Measurements from ENCODE around the gene DDX6. TPM values are rescaled to one million over a fixed set of nuclear protein-coding genes. Genes with fewer than 3 reads are reported as not detected.
"Not testable (repeated sequence)": the region's sequence is repeated elsewhere in the genome, so short reads cannot be mapped to it uniquely, and the experiment has no call there.

The DDX6 gene
- total RNA-seq, 2 donors from 2014 or later, result 145 to 214 TPM

- Mint-ChIP-seq H3K4me3 (no peak overlapping the region), H3K27ac (no peak overlapping the region), H3K4me1 (ENCODE audit: low read depth in 2 of 2) (peaks cover 5 to 9% of the 10 kb centered on the region in 2 donors), H3K9me3 (no peaks in the 10 kb centered on the region), H3K27me3 (no peaks in the 10 kb centered on the region), H3K36me3 (peaks cover 4% of the 10 kb centered on the region)
- no peak for DNase-seq (ENCODE audit: low spot score)
- ATAC-seq, result no peak
Measured at GRCh38 chr11:118744046-118744445, 46.9 kb downstream of the DDX6 start.

GRCh38 chr11:118742304-118742703, 48.7 kb downstream of the DDX6 start:
- peaks cover 1% of the 10 kb centered on the region for H3K36me3 Mint-ChIP-seq
- H3K27me3 Mint-ChIP-seq, result peaks cover 0 to 5% of the 10 kb centered on the region in 2 donors
- no peak overlapping the region for H3K27ac Mint-ChIP-seq
- H3K9me3 Mint-ChIP-seq, result no peaks in the 10 kb centered on the region
- no peak overlapping the region for H3K4me3 Mint-ChIP-seq
- DNase-seq (ENCODE audit: low spot score) (no peak), ATAC-seq (no peak)
- H3K4me1 Mint-ChIP-seq (ENCODE audit: low read depth in 2 of 2), result peaks cover 5 to 6% of the 10 kb centered on the region in 2 donors

- Mint-ChIP-seq H3K27me3 (peaks cover 0 to 5% of the 10 kb centered on the region in 2 donors), H3K27ac (no peak overlapping the region), H3K36me3 (no peaks in the 10 kb centered on the region), H3K4me3 (no peak overlapping the region), H3K9me3 (no peaks in the 10 kb centered on the region), H3K4me1 (ENCODE audit: low read depth in 2 of 2) (peaks cover 4 to 5% of the 10 kb centered on the region in 2 donors)
- DNase-seq (ENCODE audit: low spot score) (no peak), ATAC-seq (no peak)
Measured at GRCh38 chr11:118740892-118741291, 50.1 kb downstream of the DDX6 start.

GRCh38 chr11:118735203-118735602, 55.8 kb downstream of the DDX6 start:
- no peaks in the 10 kb centered on the region for H3K9me3 Mint-ChIP-seq
- H3K4me3 Mint-ChIP-seq, result no peak overlapping the region
- H3K4me1 Mint-ChIP-seq (ENCODE audit: low read depth in 2 of 2), result peaks cover 0 to 5% of the 10 kb centered on the region in 2 donors
- H3K27ac Mint-ChIP-seq, result no peak overlapping the region
- DNase-seq (ENCODE audit: low spot score) (no peak), ATAC-seq (no peak)
- peaks cover 15% of the 10 kb centered on the region in 2 donors for H3K27me3 Mint-ChIP-seq
- no peaks in the 10 kb centered on the region for H3K36me3 Mint-ChIP-seq

GRCh38 chr11:118734031-118734430, 56.9 kb downstream of the DDX6 start:
- Mint-ChIP-seq H3K27me3 (peaks cover 18 to 22% of the 10 kb centered on the region in 2 donors), H3K27ac (no peak overlapping the region), H3K9me3 (no peaks in the 10 kb centered on the region), H3K4me3 (no peak overlapping the region), H3K4me1 (ENCODE audit: low read depth in 2 of 2) (no peaks in the 10 kb centered on the region), H3K36me3 (no peaks in the 10 kb centered on the region)
- ATAC-seq (no peak), DNase-seq (ENCODE audit: low spot score) (no peak)

- not testable (repeated sequence) for ATAC-seq, H3K27ac Mint-ChIP-seq
Measured at GRCh38 chr11:118729753-118730152, 61.2 kb downstream of the DDX6 start.

GRCh38 chr11:118728112-118728511, 62.9 kb downstream of the DDX6 start:
- H3K36me3 Mint-ChIP-seq; H3K27ac Mint-ChIP-seq; ATAC-seq; H3K9me3 Mint-ChIP-seq; H3K4me1 Mint-ChIP-seq (ENCODE audit: low read depth in 2 of 2); DNase-seq (ENCODE audit: low spot score); H3K4me3 Mint-ChIP-seq: not testable (repeated sequence)
- H3K27me3 Mint-ChIP-seq, result peaks cover 21 to 32% of the 10 kb centered on the region in 2 donors

More at GRCh38 chr11:118729753-118730152, 61.2 kb downstream of the DDX6 start:
- not testable (repeated sequence) for DNase-seq (ENCODE audit: low spot score); H3K36me3 Mint-ChIP-seq; H3K9me3 Mint-ChIP-seq; H3K4me1 Mint-ChIP-seq (ENCODE audit: low read depth in 2 of 2); H3K4me3 Mint-ChIP-seq
- peaks cover 21 to 32% of the 10 kb centered on the region in 2 donors for H3K27me3 Mint-ChIP-seq

GRCh38 chr11:118727721-118728066, 63.3 kb downstream of the DDX6 start:
- H3K4me3 Mint-ChIP-seq; H3K36me3 Mint-ChIP-seq; H3K4me1 Mint-ChIP-seq (ENCODE audit: low read depth in 2 of 2); DNase-seq (ENCODE audit: low spot score); H3K9me3 Mint-ChIP-seq; H3K27ac Mint-ChIP-seq; ATAC-seq: not testable (repeated sequence)
- H3K27me3 Mint-ChIP-seq, result peaks cover 21 to 32% of the 10 kb centered on the region in 2 donors

- not testable (repeated sequence) for H3K27ac Mint-ChIP-seq; H3K36me3 Mint-ChIP-seq; H3K4me1 Mint-ChIP-seq (ENCODE audit: low read depth in 2 of 2); H3K4me3 Mint-ChIP-seq; ATAC-seq; DNase-seq (ENCODE audit: low spot score); H3K9me3 Mint-ChIP-seq
- H3K27me3 Mint-ChIP-seq, result peaks cover 21 to 32% of the 10 kb centered on the region in 2 donors
Measured at GRCh38 chr11:118727001-118727720, 63.8 kb downstream of the DDX6 start.

GRCh38 chr11:118721478-118722015, 69.4 kb downstream of the DDX6 start:
- H3K9me3 Mint-ChIP-seq; ATAC-seq; H3K27ac Mint-ChIP-seq; H3K36me3 Mint-ChIP-seq; H3K4me3 Mint-ChIP-seq; DNase-seq (ENCODE audit: low spot score); H3K4me1 Mint-ChIP-seq (ENCODE audit: low read depth in 2 of 2): not testable (repeated sequence)
- H3K27me3 Mint-ChIP-seq, result peaks cover 18 to 21% of the 10 kb centered on the region in 2 donors

- peaks cover 18 to 21% of the 10 kb centered on the region in 2 donors for H3K27me3 Mint-ChIP-seq
- not testable (repeated sequence) for H3K4me3 Mint-ChIP-seq; H3K27ac Mint-ChIP-seq; ATAC-seq; H3K4me1 Mint-ChIP-seq (ENCODE audit: low read depth in 2 of 2); H3K36me3 Mint-ChIP-seq; H3K9me3 Mint-ChIP-seq; DNase-seq (ENCODE audit: low spot score)
Measured at GRCh38 chr11:118720740-118721139, 70.2 kb downstream of the DDX6 start.

GRCh38 chr11:118720078-118720477, 70.9 kb downstream of the DDX6 start:
- ATAC-seq; H3K27ac Mint-ChIP-seq; H3K4me3 Mint-ChIP-seq; DNase-seq (ENCODE audit: low spot score); H3K9me3 Mint-ChIP-seq; H3K36me3 Mint-ChIP-seq; H3K4me1 Mint-ChIP-seq (ENCODE audit: low read depth in 2 of 2): not testable (repeated sequence)
- H3K27me3 Mint-ChIP-seq, result peaks cover 18 to 21% of the 10 kb centered on the region in 2 donors

GRCh38 chr11:118718562-118718961, 72.4 kb downstream of the DDX6 start:
- H3K27me3 Mint-ChIP-seq, result peaks cover 18 to 21% of the 10 kb centered on the region in 2 donors
- not testable (repeated sequence) for H3K4me1 Mint-ChIP-seq (ENCODE audit: low read depth in 2 of 2); H3K4me3 Mint-ChIP-seq; H3K36me3 Mint-ChIP-seq; DNase-seq (ENCODE audit: low spot score); H3K27ac Mint-ChIP-seq; H3K9me3 Mint-ChIP-seq; ATAC-seq

- H3K36me3 Mint-ChIP-seq; H3K4me1 Mint-ChIP-seq (ENCODE audit: low read depth in 2 of 2); H3K4me3 Mint-ChIP-seq; DNase-seq (ENCODE audit: low spot score); H3K27ac Mint-ChIP-seq; H3K9me3 Mint-ChIP-seq; ATAC-seq: not testable (repeated sequence)
- peaks cover 18 to 21% of the 10 kb centered on the region in 2 donors for H3K27me3 Mint-ChIP-seq
Measured at GRCh38 chr11:118717733-118718132, 73.2 kb downstream of the DDX6 start.
